Cerebellar nuclear complex (tissue), 1 donor: ENCODE measurements around the gene CACNB1.

Experiments
- DNase-seq, 2 experiments: peaks; one replicate each; lab custom pipeline; 2025; lab: John Stamatoyannopoulos, UW

The CACNB1 gene

DNA sequence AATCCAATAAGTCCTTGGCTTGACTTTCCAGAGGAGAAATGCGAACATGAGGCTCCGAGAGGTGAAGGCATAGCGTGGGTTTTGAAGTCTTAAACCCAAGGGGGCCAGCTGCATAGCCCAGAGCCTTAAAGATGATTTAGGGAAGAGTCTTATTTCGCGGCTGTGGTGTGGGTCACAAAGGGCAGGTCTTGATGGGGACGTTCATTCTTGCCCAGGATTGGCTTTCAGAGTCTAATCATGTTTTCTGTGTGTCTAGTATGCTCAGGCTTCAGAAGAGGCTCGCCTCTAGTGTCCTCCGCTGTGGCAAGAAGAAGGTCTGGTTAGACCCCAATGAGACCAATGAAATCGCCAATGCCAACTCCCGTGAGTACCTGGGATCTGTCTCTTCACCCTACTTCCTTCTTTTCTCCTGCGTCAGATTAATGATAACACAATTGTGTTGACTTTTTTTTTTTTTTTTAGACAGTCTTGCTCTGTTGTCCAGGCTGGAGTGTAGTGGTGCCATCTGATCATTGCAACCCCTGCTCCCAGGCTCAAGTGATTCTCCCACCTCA lies 3.6 kb upstream of the CACNB1 start:
- DNase-seq = no peak

DNA sequence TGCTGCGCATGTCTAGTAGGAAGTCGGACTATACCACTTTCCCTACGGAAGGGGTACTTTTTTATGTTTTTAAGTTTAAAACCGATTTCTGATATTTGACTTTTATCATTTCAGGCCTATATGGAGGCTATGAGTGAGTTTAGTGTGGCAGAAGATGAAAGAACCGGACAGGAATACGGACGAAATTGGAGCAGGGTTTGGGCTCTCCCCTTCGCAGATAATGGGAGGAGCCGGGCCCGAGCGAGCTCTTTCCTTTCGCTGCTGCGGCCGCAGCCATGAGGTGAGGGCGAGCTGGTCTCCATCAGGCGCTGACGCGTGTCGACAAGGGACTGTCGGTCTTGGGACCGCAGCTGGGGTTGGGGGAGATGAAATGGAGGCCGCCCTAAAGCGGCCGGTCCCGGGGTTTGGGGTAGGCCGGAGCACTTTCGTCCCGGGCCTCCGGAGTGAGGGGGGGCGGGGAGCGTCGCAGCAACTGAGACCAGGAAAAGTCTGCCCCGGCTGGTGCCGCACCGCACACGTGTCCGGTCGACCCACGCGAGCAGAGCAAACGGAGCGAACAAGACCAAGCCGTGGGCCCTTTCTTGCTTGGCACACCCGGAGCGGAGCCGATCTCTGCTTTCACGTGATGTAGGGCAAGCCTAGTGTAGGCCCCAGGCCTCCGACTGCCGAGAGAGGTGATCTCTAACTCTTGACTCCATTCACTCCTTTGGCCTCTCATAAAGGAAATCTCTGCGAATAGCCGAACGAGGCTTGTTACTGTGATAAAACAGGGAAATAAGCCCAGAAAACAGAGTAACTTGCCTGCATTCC lies 2.8 kb upstream of the CACNB1 start, which contains the start of gene RPL19:
RPL19 (plus strand) TSS at position 214 of the 810 bp plus-strand sequence; CDS start at position 276, 62 bp downstream.
- no peak for DNase-seq

DNA sequence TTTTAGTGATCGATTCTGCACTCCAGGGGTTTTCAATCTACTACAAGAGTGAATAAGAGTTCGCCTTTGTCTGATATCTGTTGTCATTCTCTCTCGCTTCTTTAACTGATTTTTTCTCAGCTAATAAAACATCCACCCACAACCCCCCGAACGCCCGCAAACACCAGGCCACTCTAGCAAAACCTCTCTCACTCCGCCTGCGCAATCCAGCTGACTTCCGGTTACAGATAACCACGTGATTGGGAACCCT lies 2.3 kb upstream of the CACNB1 start:
- DNase-seq = peak in 1 of 2 experiments; percentile 80

DNA sequence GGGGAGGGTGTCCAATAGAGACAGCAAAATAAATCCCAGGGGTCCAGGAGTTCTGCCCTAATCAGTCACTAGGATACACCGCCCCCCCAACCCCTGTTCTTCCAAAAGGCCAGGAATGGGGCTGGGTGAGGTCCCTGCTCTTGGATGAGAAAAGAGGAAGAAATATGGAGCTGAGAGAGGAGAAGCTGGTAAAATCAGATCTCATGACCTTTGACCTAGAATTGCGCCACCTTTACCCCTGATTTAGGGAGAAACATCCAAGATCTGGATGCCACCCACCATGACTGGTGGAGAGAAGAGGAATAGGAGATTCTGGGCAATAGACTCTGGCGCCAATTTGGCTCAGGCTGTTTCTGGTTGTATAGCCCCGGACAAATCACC lies 707 bp upstream of the CACNB1 start:
- DNase-seq = no peak

DNA sequence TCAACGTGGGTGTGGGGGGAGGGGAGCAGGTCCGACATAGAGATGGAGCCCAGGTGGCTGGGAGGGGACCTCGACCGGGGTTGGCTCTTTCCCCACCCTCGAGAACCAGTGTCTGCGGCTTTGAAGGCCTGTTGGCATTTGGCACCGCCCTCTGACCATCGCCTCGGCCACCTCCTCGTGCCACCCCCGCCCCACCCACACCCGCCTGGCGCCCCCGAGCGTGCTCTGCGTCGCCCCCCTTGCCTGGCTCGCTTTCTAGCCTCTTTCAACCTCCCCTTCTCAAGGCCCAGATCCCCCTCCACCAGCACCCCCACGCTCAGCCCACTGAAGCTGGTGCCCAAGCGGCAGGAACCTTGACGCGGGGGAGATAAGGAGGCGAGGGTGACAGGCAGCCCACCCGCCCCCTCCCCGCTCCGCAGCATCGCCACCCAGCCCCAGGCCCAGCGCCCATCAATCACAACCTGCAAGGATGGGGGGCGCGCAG lies 619 bp downstream of the CACNB1 start:
- DNase-seq = no peak

DNA sequence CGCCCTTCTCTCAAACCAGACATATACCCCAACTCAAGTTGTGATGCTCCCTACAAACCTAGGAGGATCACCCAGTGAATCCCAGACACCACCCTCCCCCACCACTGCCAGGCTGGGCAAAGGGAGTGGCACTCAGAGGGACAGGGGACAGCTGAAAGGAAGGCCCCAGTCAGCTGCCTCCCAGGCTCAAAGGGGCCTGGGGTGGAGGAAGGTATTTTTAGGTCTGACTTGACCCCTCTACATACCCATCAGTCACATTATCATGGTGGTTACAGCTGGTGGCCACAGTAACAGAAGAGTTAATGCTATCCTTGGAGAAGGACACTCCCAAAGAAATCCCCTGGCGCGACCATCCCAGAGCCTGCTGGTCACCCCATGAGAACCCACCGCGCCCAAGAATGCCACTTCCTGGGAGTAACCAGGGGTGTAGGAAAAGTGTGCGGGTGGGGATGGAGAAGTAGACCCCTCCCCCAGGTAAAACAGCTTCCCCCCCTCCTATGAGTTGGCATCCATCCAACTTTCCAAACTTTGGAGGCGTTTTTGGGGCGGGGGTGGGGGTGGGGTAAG lies 1.1 kb downstream of the CACNB1 start:
- no peak for DNase-seq

DNA sequence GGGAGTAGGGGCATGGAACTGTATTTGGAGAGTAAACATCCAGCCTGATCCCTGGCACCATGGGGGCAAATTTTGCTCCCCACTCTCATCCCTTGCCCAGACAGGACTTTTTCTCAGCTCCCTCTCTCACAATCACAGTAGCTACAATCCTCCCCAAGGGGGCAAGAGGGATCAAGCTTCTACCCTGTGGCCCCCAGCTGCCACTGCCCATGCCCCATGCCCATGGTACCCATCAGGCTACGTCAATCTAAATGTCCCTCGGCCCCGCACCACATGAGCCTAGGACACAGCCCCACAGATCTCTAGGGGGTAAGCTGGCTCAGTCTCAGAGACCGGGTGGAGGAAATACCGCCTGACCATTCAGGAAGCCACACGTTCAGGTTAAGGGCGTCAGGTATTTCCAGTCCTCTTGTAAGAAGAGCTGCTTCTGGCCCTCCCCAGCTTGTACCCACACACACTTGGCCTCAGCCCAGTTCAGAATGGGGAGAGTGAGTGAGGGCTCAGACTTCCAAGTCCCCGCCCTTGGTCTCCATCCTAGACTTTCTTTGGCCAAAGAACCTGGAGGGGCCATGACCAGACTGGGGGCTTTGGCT lies 1.8 kb downstream of the CACNB1 start:
- no peak for DNase-seq

DNA sequence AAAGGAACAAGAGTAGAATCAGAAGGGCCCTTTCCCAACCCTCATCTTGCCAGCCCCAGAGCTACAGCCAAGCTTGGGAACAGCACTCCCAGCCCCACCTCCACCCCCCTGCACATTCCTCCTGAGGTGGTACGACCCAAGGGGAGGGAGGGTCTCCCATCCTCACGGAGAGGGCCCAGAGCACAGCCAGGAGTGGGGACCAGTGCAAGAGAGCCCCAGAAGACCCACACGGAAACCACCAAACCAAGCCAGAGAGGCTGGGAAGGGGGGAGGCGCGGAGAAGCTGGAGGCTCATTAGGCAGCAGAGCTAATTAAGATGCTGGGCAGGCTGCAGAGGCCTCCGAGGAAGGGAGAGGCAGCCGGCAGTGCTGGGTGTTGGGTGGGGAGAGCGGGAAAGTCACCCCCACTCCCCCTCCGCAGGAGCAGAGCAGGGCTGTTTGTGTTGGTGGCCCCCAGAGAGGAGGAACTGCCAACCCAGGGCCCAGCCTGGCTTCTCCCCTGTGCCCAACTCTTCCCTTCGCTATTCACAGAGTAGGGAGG lies 2.4 kb downstream of the CACNB1 start:
- no peak for DNase-seq

DNA sequence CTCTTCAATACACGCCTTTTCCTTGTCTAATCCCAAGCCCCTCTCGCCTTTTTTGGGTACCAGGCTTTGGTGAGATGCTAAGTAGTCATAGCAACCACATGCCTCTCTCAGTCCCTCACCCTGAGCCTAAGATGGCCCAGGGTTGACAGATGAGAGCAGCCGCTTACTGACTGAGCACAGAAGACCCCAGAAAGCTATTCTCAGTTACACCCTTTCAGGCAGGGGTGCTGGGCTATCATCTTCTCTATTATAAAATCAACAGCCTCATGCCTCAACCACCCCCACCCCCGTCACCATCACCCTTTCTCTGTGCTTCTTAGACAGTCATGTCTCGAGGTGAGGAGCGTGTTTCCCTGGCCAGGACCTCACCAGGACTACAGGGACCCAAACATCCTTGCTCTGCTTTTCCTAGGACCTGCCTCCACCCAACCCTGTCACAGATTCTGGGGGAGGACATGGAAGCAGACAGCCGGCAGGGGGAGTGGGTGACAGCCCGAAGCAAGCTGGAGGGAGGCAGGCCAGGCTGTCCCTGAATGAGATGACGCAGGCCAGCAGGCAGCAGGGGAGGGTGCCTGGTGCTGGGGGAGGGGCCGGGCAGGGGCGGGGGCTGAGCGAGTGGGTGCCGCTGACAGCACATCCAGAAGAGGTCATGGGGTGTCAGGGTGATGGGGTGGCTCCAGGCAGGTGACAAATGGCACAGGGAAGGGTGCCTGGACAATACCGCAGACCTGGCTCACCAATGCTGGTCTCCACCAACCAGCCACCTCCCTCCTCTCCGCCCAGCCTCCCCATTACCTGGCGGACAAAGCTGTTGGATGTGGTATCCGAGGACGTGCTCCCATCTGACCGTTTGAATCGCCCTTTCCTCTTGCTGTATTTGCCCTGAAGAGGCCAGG lies 3.1 kb downstream of the CACNB1 start:
- peak; percentile 23 to 64 for DNase-seq

DNA sequence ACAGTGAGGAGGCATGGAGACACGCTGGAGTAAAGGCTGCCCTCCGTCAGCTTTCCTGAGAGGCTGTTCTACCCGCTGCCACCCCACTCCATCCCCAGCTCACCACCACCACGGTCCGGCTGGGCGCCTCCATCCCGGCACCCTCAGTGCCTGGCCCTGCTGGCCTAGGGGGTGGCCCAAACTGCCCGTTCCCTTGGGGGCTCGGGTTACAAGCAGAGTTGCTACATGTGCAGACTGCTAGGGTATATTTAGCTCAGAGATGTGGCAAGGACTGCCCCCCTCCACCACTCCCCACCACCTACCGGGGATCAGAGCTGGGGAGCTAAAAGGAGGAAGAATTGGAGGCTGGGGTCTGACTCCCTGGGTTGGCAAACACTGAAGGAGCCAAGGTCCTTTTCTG lies 4.1 kb downstream of the CACNB1 start:
- DNase-seq = no peak

DNA sequence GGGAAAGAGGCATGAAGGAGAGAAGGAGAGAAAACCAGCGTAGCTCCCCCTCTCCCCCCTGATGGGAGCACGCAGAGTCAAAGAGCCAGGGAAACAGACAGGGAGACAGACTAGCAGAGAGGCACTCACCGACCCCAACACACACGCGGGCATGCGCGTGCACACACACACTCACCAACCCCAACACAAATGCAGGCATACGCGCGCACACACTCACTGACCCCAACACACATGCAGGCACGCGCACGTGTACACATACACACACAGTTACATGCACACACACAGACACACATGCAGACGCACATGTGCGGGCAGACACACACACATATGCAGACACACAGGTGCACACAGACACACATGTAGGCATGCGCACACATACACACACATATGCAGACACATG lies 4.6 kb downstream of the CACNB1 start:
- no peak for DNase-seq

DNA sequence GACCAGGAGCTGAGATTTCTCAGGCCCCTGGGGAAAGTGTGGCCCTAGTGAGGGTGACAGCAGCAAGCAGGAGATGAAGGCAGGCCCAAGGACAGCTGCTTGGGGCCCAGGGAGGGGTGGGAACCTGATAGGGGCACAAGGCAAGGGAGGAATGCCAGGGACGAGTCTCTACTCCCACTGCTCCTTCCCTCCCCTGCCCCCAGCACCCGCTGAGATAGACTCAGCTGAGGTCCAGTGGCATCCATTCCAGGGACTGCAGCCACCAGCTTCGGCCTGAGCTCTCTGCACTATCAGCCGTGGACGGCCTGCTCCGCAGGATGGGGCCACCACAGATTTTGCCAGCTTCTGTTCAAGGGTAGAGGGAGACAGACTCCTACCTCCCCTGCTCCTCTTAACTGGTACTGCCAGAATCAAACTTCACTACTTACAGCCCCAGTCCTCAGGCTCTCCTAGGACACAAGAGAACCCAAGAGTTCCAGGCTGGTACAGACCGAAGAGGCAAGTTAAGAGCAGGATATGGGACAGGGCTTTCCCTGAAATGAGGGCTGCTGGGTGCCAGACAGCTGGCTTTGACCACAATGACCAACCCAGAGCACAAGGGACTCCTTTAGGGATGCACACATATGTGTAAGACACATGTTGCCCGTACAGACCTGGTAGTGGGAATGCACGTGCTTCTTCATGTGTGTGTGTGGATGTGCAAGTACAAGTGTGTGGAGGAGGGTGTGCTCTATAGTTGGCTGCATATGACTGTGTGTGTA lies 5.5 kb downstream of the CACNB1 start:
- DNase-seq = no peak

DNA sequence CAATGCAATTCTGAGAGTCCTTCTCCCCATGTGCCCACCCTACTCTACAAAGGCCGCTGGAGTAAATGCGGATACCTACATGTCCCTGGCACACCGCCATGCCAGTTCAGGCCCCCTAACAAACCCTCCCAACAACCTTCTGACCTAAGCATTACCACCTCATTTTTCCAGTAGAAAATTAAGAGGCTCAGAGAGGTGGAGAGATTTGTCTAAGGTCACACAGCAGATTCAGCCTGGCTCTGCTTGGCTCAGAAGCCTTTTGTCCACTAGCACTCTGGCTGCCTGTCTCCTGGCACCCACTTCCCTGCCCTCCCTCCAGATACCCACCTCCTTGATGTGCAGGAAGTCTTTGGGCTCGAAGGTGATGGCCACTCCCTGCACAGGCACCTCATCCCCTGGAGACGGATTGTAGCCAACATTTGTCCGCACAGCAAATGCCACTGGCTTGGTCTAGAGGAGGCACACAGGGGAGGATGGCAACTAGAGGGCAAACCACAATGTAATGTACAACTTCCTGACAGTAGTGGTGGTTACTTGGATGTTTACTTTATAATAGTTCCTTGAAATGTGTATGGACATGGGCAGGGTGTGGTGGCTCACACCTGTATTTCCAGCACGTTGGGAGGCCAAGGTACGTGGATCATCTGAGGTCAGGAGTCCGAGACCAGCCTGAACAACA lies 10.2 kb downstream of the CACNB1 start:
- no peak for DNase-seq

DNA sequence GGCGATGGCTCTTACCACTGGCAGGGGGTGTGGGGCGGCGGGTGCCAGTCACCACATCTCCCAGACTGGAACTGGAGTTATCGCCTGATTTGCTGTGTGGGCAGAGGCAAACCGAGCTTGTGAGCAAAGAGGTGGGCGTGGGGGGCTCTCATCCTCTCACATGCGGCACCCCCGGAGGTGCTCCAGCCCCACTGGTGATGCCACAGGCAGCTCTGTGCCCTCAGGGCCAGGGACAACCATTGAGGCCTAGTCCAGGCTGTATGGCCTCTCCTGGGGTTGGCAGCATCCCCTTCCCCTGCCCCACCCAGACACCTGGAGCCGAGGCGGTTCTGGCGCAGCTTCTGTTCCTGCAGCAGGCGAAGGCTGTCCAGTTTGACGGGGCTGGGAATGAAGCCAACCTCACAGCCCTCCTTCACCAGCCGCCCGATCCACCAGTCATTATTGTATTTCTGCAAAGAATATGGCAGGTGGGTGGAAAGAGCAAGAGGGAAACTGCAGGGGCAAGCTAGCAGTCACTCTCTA lies 10.9 kb downstream of the CACNB1 start:
- DNase-seq = no peak

DNA sequence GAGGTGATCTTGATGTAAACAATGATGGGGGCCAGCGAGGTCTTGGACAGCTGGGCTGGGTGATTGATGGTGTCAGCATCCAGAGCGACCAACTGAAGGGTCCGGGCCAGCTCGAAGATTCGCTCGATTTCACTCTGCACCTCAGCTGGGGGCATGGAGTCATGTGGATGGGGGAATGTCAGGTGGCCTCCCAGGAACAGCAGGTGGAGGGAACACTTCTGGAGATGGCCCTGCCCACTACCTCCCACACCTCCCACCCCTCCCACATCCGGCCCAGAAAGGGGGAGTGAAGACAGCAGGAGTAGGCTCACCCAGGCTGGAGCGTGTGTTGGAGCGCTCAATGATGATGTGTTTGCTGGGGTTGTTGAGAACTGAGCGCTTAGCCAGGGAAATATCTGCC lies 13.7 kb downstream of the CACNB1 start:
- no peak for DNase-seq

DNA sequence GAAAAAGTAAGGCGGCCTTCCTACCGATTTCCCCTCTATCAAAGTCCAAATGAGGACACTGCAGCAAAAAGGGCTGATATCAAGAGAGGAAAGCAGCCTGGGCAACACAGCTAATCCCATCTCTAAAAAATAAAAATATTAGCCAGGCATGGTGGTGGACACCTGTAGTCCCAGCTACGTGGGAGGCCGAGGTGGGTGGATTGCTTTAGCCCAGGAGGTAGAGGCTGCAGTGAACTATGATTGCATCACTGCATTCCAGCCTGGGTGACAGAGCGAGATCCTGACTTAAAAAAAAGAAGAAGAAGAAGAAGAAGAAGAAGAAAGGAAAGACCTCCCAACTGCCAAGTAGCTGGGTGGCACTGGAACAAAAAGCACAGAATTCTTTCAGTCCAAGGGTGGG lies 14.4 kb downstream of the CACNB1 start:
- DNase-seq = no peak

DNA sequence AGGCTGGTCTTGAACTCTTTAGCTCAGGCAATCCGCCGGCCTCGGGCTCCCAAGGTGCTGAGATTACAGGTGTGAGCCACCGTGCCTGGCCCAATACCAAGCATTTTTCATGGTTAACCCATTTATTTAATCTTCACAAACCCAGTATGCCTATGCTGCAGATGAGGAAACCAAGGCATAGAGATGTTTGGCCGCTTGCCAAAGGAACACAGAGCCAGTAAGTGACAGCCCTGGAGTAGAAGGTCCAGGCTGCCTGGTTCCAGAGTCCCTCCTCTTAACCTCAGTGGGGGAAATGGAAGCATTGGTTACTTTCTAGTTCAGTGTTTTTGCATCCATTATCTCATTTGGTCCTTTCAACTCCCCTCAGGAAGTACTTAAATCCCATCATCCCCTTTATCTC lies 16.2 kb downstream of the CACNB1 start:
- no peak for DNase-seq

DNA sequence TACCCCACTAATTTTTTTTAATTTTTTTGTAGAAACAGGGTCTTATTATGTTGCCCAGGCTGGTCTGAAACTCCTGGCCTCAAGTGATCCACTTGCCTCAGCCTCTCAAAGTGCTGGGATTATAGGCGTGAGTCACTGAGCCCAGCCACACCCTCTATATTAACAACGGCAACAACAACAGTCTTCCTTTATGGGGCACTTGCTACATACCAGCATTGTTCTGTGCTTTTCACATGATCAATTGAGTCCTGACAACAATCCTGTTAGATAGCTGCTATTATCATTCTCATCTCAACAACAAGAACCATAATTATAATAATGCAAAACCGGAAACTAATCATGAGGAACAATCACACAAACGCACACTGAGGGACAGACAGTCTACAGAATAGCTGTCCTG lies 18.9 kb downstream of the CACNB1 start:
- no peak for DNase-seq

DNA sequence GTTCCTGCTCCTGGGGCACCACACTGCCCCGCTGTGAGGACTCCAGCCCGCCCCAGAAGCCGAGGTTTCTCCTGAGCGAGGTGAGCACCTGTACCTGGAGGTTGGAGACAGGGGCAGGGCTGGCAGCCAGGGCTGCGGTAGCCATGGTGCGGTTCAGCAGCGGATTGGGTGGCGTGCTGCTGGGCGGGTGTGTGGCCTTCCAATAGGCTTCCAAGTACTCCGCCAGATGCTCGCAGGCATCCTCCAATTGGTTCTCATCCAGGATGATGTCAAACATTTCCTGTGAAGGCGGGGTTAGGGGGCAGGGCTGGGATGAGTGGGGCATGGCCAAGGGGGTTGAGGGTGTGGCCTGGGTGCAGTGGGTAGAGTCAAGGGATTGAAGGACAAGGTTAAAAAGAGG lies 20.2 kb downstream of the CACNB1 start:
- DNase-seq = no peak

DNA sequence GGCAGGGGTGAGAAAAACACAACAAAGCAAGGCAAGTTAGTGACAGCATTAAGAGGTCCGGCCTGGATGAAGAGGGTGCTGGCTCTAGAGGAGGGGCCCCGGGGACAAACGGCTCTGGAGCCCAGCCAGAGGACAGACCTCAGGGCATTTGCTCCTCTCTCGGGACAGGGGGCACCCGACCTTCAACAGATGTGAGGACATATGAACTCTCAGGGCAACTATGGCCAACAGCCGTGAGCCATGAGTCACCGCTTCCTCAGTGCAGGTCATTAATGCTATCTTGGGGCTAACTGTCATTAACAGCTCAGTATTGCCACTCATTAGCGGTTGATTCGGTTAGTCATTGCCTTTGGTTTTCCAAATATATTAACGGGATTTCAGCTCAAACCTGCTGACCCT lies 21.8 kb downstream of the CACNB1 start:
- no peak for DNase-seq
